HG03045 (cell line): ENCODE measurements around the gene SLC66A2.

Experiments used
- ATAC-seq: cut with Tn5 transposase; IDR thresholded peaks from one replicate; pipeline ENCODE4 v1.9.1; 2021; ENCODE audit warnings: mild to moderate bottlenecking, moderate library complexity; ENCODE audit not compliant: unreplicated experiment

Gene SLC66A2

DNA sequence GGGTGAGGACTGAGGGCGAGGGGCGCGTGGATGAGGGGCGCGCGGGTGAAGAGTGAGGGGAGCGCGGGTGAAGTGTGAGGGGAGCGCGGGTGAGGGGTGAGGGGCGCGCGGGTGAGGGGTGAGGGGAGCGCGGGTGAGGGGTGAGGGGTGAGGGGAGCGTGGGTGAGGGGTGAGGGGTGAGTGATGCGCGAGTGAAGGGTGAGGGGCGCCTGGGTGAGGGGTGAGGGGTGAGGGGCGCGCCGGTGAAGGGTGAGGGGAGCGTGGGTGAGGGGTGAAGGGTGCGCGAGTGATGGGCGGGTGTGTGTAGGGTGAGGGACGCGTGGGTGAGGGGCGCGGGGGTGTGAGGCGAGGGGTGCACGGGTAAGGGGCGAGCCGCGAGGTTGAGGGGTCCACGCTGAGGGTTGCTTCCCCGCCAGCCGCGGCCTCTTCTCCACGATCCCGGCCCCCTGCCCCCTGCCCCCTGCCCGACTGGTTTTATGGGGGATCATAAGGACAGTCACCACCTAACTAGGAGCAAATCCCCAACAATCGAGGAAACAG lies 1.1 kb upstream of the SLC66A2 start:
- no peak for ATAC-seq

DNA sequence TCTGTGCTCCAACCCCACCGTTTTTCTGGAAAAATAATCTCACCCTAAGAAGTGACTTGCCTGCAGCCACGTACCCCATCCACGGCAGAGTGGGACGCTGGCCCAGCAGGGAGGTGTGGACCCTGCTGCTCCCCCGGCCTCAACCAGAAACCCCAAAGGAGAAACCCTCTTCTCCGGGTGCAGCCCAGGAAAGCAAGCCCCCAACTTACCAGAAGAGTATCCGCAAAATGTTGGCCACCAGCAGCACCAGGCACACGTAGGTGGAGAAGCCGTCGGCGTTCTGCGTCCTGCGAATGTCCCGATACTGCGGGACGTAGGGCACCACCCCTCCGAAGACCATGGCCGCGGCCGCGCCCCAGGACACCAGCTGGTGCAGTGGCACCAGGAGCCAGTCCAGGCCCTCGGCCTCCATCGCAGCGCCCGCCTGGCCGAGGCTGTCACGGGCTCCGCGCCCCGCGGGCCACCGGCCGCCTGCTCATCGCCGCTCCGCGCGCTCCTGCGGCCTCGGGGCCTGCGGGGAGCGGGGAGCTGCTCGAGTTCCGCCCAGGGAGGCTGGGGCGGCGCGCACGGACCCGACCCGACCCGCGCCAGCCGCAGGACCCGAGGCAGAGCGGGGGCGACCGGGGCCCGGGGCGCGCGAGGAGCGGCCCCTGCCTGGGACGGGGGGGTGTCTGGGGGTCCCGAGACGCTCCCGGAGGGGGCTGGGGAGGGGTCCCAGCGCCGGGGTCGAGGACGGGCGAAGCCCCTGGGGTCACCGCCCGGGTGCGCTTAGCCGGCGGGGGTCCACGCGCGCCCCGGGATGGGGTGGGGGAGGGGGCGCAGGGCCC lies 725 bp downstream of the SLC66A2 start:
- peak; percentile 27 for ATAC-seq

DNA sequence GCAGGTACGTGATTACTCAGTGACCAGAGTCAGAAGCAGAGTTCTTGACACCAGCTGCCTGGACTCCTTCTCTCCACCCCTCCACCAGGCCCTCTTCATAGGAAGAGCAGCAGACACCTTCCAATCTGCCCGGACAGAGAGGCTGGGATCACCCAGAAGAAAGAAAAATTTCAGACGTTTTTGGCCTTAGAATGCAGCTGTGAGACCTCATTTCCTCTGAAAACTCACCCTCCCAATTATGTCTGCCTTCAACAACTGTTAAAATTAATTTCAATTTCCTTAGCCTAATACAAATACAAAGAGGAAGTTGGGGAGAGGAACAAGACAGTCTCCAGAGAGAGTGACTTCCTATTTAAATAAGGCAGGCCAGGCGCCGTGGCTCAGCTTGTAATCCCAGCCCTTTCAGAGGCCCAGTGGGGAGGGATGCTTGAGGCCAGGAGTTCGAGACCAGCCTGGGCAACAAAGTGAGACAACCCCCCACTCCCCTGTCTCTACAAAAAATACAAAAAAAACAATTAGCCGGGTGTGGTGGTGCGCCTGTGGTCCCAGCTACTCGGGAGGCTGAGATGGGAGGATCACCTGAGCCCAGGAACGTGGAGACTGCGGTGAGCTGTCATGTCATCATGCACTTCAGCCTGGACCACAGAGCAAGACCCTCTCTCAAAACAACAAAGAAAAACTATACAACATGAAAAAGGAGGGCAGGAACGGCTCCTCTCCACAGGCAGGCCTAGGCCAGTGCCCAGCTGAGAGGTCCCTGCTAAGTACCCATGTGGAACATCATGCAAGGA lies 1.6 kb downstream of the SLC66A2 start:
- no peak for ATAC-seq

DNA sequence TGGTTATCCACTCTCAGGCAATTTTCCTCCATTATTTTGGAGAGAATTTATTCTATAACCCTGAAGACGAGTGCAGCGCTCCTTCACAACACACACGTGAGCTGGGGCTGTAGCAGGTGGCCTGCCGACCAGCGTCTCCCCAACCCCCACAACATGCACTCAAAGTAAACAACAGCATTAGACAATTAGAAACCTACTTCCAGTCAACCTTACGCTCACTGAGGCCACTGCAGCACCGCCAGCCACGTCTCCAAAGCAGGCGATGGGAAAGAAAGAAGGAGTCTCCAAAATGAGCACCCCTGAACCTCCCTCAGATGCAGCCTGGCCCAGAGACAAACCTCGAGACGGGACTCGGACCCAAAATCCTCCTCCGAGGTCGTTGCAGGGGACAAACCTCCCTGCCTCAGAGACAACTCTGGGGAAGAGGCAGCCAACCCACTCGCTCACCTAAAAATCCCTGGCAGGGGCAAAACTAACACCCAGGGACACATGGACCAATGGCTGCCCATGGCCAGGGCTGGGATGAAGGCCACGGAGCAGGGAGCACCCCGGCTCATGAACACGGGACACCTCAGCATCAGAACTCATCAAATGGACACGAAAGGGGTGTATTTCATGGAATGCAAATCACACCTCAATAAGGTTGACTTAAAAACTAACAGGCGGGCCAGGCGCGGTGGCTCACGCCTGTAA lies 2.6 kb downstream of the SLC66A2 start:
- no peak for ATAC-seq

DNA sequence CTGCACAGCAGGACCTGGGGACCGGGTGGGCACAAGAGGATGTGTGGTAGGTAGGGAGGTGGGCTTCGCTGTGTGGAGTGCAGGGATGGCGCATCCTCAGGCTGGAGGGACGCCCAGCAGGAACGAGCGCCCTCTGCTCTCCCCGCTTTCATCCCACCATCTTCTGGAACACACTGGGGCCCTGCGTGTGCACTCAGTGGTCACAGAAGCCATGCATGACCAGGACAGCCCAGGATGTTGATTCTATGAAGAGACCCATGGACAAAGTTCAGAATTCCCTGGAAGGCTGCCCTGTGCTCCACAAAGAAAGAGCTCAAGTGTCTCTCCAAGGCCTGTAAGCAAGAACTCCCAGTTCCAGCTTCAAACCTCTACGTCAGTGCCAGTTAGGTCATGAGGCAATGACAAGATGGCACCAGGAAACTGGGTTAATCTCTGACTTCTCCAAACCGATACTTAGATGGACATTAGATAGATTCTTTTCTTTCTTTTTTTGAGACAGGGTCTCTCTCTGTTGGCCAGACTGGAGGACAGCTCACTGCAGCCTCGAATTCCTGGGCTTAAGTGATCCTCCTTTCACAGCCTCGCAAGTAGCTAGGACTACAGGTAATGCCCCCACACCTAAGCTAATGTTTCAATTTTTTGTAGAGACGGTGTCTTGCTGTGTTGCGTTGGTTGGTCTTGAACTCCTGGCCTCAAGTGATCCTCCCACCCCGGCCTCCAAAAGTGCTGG lies 3.4 kb downstream of the SLC66A2 start:
- ATAC-seq = no peak

DNA sequence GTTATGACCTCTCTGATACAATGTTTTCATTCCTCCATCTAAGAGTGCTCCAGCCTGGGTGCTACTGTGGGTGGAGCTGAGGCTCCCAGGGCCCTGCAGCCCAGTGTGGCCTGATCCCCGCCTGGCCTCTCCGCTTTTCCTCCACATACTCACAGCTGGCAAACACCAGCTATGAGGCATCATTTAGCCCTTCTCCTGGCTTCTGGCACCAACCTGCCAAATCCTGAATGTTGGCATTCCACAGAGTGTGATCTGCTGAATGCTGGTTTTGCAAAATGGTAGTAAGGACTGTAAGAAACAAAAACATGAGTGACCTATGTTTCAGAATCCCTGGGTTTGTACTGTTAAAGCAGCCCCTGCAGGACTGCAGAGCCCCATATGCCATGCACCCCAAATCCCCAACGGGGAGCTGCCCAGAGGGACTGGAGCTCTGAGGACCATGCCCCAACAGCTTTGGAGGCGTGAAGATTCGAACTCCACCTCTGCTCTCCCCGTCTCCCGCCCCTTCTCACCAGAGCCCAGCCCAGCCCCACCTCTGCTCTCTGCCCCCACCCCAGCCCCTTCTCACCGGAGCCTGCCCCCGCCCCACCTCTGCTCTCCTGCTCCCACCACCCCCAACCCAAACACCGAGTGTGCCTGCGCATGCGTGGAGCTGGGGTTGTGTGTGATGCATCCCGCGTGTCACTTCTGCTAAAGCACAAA lies 4.2 kb downstream of the SLC66A2 start:
- ATAC-seq = no peak

DNA sequence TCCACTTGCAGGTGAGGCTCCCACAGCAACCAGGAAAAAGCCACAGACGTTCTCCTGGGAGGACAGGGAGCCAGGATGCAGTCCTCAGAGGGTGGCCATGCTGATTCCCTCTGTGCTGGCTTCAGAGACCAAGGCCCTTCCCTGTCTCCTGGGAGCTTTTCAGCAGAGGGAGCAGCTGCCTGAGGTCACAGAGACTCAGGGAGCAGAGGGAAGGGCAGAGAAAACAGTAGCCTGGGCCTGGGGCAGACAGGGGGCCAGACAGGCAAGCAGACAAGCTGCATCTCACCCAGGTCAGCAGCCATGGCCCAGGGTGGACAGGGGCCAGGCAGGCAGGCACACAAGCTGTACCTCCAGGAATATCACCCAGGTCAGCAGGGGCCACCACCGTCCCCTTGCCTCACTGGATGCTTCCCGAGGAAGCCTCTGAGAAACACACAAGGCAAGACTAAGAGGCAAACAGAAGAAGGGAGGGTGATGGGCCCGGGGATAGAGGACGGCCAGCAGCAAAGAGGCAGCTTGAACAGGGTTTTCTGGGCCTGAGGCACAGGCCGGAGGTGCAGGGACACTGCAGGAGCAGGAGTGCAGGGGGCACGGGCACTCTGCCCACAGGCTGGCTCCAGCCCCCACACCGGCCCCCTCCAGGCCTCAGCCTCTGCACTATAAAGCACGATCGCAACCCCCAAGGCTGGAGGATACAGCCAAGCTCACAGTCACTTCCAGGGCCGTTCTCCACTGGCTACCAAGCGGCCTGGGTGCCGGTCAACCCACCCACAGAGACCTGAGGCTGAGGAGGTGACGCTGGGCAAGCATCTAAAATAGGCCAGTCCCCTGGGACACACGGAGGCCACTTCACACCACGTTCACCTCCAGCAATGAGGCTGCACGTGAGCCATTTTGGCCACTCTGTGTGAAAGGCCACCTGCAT lies 6.1 kb downstream of the SLC66A2 start:
- ATAC-seq = no peak

DNA sequence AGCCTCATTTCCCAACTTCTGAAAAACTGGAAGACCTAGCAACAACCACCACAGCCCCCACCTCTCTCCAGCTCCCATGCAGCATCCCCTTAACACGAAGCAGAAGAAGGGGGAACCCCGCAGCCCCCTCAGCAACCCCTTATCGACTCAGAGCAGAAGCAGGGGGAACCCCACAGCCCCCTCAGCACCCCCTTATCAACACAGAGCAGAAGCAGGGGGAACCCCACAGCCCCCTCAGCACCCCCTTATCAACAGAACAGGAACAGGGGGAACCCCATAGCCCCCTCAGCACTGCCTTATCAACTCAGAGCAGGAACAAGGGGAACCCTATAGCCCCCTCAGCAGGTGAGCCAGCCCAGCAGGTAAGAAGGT lies 6.7 kb downstream of the SLC66A2 start:
- ATAC-seq = no peak

DNA sequence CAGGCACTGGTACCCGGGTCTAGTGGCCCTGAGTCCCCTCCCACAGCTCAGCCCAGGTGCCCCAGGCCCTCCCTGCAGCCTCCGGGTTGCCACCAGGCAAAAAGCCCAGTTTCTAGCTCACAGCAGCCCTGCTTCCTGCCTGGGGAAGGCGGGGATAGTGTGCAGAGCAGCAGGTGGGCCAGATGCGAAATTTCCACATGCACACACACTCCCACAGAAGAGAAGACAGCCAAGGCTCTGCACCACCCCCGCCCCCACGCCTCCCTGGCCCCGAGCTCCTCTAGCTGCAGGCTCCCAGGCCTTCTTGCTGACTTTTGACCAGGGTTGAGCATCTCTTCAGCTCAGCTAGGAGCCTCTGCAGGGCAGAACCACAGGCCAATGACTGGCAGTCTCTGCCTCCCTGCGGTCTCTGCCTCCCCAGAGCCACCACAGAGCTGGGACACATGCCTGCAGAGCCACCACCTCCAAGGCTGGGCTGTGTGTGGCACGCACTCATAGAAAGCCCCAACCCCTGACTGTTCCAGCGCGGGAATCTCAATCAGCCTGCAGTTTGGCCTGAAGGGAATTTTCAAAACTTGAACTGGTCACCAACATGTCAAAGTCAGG lies 7.2 kb downstream of the SLC66A2 start:
- ATAC-seq = no peak

DNA sequence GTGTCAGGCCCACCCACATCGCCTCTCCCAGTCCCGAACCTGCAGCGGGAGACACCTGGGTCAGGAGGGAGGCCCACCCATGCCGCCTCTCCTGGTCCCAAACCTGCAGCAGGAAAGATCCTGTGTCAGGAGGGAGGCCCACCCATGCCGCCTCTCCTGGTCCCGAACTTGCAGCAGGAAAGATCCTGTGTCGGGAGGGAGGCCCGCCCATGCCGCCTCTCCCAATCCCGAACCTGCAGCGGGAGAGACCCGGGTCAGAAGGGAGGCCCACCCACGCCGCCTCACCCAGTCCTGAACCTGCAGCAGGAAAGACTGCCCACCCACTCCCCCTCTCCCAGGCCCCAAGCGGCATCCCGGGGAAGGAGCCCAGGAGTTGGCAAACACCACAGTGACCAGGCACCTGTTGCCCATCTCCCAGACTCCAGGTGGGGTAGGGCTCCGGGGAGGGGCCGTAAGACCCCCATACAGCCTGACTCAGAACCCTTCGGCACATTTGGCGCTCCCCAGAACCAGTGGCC lies 7.8 kb downstream of the SLC66A2 start:
- ATAC-seq = no peak

DNA sequence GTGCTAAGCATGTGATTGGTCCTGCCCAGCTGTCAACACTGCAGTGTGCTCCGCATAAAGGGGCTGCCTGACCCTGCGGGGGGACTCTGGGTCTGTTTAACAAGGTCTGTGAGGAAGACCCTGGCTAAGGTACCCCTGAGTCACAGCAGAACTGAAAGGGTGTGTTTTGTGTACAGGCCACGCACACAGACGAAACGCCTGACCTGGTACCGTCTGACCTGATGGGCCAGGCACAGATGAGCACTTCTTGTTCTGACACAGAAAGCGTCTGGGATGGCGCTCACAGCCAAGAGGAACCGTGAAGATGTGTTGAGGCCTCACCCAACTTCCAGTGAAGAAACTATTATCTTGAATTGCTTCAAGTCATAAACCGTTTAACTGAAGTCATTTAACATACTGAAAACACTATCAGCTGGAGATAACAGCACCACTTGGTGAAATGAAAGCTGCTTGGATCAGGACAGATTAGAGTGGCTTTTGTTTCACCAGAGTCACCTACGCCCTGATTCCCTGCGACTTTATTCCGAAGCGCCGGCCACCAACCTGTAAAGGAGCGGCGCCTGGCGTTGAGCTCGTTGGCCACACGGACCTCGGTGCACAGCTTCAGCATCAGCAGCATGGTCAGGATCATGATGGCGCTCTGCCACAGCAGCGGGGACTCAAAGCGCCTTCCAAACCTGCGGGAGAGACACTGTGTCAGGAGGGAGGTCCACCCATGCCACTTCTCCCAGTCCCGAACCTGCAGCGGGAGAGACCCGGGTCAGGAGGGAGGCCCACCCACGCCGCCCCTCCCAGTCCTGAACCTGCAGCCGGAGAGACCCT lies 8.5 kb downstream of the SLC66A2 start:
- ATAC-seq = no peak

DNA sequence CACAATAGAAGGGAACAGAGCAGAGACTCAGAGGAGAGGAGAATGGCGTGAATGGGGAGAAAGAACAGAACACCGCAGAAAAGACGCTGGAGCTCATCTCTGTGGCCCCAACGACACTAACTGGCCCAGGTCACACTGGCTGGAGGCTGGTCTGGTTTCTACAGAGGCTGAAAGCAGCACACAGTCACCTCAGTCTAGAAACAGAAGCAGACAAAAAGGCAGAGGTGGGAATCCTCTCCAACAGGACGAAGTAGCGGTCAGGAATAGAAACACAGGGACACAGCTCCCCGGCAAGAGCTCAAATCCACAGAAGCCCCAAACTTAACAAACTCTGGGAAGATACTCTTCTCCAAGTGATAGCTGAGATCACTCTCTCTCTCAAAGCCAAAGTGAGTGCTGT lies 9.2 kb downstream of the SLC66A2 start:
- ATAC-seq = no peak

DNA sequence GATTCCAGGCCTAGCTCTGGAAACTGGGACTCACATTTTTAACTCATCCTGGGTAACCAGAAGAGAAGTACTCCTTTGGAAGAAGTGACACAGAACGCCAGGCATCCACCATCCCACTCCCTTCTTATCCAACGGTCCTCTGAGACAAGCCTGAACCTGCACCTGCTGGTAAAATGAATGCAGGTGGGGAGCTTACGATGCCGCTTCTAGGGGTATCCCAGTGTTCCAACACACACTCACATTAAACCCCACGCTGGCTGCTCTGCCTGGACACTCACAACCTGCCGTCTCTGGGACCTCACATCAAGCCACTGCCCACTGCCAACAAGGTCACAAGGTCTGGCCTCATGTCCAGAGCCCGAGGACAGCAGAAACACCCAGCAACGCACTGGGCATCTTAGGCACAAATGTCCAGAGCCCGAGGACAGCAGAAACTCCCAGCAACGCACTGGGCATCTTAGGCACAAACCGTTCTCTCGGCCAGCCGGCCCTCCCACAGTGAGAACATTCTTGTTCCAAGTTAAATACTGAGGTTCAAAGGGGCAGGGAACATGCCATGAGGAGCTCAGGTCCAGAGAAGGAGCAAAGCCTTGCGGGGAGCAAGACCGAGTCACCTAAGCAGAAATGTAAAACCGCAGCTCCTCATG lies 9.9 kb downstream of the SLC66A2 start:
- ATAC-seq = no peak

DNA sequence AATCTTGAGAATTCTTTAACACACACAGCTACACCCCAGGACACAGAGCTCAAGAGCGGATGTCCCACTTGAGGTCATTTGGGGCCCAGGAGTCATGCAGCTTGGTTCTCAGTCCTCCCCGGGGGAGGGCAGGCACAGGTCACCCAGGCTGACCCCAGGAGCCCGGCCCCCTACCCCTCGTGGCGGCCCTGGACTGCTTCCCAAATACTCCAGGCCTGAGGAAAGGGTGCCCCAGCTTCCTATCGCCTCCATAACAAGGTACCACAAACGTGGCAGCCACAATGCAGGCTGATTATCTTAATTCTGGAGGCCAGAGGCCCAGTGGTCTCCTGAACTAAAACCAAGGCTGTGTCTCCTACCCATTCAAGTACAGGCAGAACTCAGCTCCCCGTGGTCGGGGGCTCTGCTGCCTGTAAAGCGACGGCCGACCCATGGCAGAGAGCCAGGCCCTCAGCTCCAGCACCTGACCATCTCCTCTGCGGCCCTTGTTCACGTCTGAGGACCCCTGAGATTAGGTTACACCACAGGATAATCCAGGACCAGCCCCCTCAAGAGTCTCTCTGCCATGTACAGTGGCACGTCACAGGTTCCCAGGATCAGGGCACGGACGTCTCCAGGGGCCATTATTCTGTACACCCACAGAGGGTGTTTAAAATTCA lies 10.5 kb downstream of the SLC66A2 start:
- ATAC-seq = no peak

DNA sequence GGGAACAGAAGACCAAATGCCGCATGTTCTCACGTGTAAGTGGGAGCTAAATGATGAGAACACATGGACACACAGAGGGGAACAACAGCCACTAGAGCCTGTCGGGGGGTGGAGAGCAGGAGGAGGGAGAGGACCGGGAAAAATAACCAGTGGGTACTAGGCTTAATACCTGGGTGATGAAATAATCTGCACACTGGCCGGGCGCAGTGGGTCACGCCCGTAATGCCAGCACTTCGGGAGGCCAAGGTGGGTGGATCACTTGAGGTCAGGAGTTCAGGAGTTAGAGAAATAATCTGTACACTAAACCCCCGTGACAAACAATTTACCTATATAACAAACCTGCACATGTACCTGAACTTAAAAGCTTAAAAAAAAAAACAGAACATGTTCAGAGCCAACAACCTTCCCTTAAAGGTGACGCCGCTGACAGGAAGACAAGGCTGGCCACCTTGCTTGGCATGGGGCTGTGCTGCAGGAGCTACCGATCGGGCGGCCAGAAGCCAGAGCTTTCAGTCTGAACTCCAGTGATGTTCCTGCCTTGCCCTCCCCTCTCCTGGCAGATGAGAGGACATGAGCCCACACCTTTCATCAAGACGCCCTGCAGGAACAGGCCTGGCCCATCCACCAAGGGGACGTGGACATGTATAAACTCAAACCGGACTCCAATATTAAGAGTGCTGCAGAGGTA lies 11.2 kb downstream of the SLC66A2 start:
- no peak for ATAC-seq

DNA sequence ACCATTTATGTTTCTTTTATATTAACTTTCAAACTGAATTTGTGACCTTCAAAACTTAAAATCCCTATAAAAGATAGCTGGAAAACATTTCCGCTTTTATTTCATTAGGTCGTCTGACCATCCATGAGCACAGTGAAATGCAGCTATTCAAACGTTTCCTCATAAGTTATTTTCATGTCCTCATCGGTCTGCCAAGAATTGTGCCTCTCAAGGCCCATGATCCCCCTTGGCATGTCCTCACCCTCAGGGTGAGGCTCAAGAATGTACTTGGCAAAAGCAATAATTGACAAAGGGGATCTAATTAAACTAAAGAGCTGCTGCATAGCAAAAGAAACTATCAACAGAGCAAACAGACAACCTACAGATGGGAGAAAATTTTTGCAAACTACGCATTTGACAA lies 12.4 kb downstream of the SLC66A2 start:
- no peak for ATAC-seq
